Prostate gland (tissue), 2 donors: ENCODE results near the gene C1QTNF7. TPM values are rescaled to one million over a fixed set of nuclear protein-coding genes. Genes with fewer than 3 reads are reported as not detected.

ENCODE experiments used
- DNase-seq: peaks from one replicate; pipeline ENCODE4 v3.0.0-alpha.2; 2019; ENCODE audit warnings: low spot score
- H3K27ac ChIP-seq, 2 donors: fragments of 200-600 bp; sonication (generic); 2 replicates each; pipeline ENCODE4 v1.5.1; 2017 to 2019
- H3K27me3 ChIP-seq: fragments of 200-600 bp; sonication (generic); replicated peaks from 2 replicates; pipeline ENCODE4 v1.5.1; 2019; ENCODE audit not compliant: insufficient read depth
- H3K36me3 ChIP-seq, 2 donors: fragments of 200-600 bp; sonication (generic); 1 replicate in 1 of 2; 2 replicates in 1 of 2; pipeline versions ENCODE4 v1.5.1 to v1.8.1; 2017 to 2019
- H3K4me1 ChIP-seq: fragments of 200-600 bp; sonication (generic); replicated peaks from 2 replicates; pipeline ENCODE4 v1.5.1; 2019
- H3K4me3 ChIP-seq, 2 donors: fragments of 200-600 bp; sonication (generic); 2 replicates each; pipeline ENCODE4 v1.5.1; 2017 to 2019
- H3K9me3 ChIP-seq: fragments of 200-600 bp; sonication (generic); 2 replicates; pipeline ENCODE4 v1.5.1; 2017
- CTCF ChIP-seq, 4 experiments: fragments of 200-600 bp in 2 of 4; fragments of 450-650 bp in 2 of 4; sonication (generic) in 2 of 4; IDR thresholded peaks; 1 replicate in 3 of 4; 2 replicates in 1 of 4; pipeline ENCODE4 v1.5.1; 2016 to 2019; ENCODE audit warnings: antibody characterized with exemption in 4 of 4, mild to moderate bottlenecking in 2 of 4, moderate library complexity in 2 of 4
- POLR2A ChIP-seq: fragments of 450-650 bp; IDR thresholded peaks from one replicate; pipeline ENCODE4 v1.6.1; 2016; ENCODE audit warnings: antibody characterized with exemption, mild to moderate bottlenecking
- POLR2AphosphoS5 ChIP-seq: sonication (generic); formaldehyde crosslinking; IDR thresholded peaks from one replicate; pipeline ENCODE4 v1.6.1; 2017; ENCODE audit warnings: antibody characterized with exemption
- WGBS: methylation state at CpG from one replicate; pipeline ENCODE4 v1.1.5; 2018; 5-methylcytosine and 5-hydroxymethylcytosine counted together
- intact Hi-C: fragments of 100-400 bp; cut with DNase I; formaldehyde crosslinking; loops from one replicate; pipeline ENCODE4 v1.14.2; 2022
- total RNA-seq, 2 donors: library from RNA; depleted of rRNA; stranded (reverse); fragments of >200 nt; gene quantifications; one replicate each; pipeline ENCODE4 v1.1.0, GENCODE V29; 2016

The C1QTNF7 gene
- total RNA-seq, 2 donors from 2014 or later, result 4.6 to 6.0 TPM

- intact Hi-C loops, result no loop called here
- Histone ChIP-seq H3K27ac (no peak overlapping the region), H3K27me3 (no peaks in the 10 kb centered on the region), H3K4me3 (no peak overlapping the region), H3K4me1 (no peaks in the 10 kb centered on the region), H3K36me3 (no peaks in the 10 kb centered on the region), H3K9me3 (no peaks in the 10 kb centered on the region)
- TF ChIP-seq POLR2A, result no peak
- TF ChIP-seq POLR2AphosphoS5, result no peak
- TF ChIP-seq CTCF (IDR thresholded peaks at IDR 0.05), result no peak
- no peak for DNase-seq
- 82% methylated on average over 6 of the region's 6 CpGs for WGBS
Observed at GRCh38 chr4:15416357-15417232, 11.2 kb upstream of the C1QTNF7 start.

- Histone ChIP-seq H3K27me3 (no peaks in the 10 kb centered on the region), H3K27ac (no peak overlapping the region), H3K4me1 (no peaks in the 10 kb centered on the region), H3K9me3 (no peaks in the 10 kb centered on the region), H3K4me3 (no peak overlapping the region), H3K36me3 (no peaks in the 10 kb centered on the region)
- intact Hi-C loops, result no loop called here
- TF ChIP-seq POLR2A (no peak), CTCF (IDR thresholded peaks at IDR 0.05) (no peak), POLR2AphosphoS5 (no peak)
- DNase-seq, result no peak
Observed at GRCh38 chr4:15417233-15417660, 10.6 kb upstream of the C1QTNF7 start.

GRCh38 chr4:15418956-15419355 is 8.9 kb upstream of the C1QTNF7 start:
- Histone ChIP-seq H3K4me1 (no peaks in the 10 kb centered on the region), H3K4me3 (no peak overlapping the region), H3K36me3 (no peaks in the 10 kb centered on the region), H3K9me3 (no peaks in the 10 kb centered on the region), H3K27ac (no peak overlapping the region), H3K27me3 (no peaks in the 10 kb centered on the region)
- intact Hi-C loops, result no loop called here
- 39% methylated on average over 2 of the region's 2 CpGs for WGBS
- TF ChIP-seq CTCF (IDR thresholded peaks at IDR 0.05), result no peak
- TF ChIP-seq POLR2AphosphoS5, result no peak
- TF ChIP-seq POLR2A, result no peak
- DNase-seq, result no peak

DNA sequence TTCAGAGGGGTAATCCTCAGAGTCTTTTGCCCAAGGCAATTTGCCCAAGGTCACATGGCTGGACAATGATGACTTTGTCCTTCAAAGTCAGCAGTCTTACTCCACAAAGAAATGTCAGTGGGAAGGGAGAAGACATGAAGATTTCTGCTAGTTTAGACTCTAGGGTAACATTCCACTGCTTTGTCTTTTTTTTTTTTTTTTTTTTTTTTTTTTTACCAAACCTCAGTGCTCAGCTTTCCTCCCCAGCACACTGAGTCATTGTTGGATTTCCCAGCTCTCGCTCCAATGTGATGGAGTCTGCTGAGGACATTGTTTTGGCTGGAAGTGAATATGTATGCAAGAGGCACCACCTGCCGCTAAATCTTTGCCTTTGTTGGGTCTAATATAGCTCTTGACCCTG is 7.2 kb upstream of the C1QTNF7 start:
- Histone ChIP-seq H3K9me3 (no peaks in the 10 kb centered on the region), H3K4me1 (no peaks in the 10 kb centered on the region), H3K27ac (no peak overlapping the region), H3K27me3 (no peaks in the 10 kb centered on the region), H3K4me3 (no peak overlapping the region), H3K36me3 (no peaks in the 10 kb centered on the region)
- intact Hi-C loops, result no loop called here
- TF ChIP-seq POLR2A, result no peak
- no peak for TF ChIP-seq CTCF (IDR thresholded peaks at IDR 0.05)
- no peak for DNase-seq
- WGBS, result 58% methylated on average over 2 of the region's 2 CpGs

GRCh38 chr4:15423285-15423711 is 4.5 kb upstream of the C1QTNF7 start:
- Histone ChIP-seq H3K36me3 (no peaks in the 10 kb centered on the region), H3K4me1 (no peaks in the 10 kb centered on the region), H3K4me3 (no peak overlapping the region), H3K27me3 (no peaks in the 10 kb centered on the region), H3K9me3 (no peaks in the 10 kb centered on the region), H3K27ac (no peak overlapping the region)
- DNase-seq, result no peak
- no peak for TF ChIP-seq CTCF (IDR thresholded peaks at IDR 0.05)
- TF ChIP-seq POLR2A, result no peak
- TF ChIP-seq POLR2AphosphoS5, result no peak
- intact Hi-C loops, result no loop called here
- WGBS, result 80% methylated on average over 5 of the region's 5 CpGs
